Omental fat pad (tissue), 4 donors: ENCODE measurements around the gene GLIS1. TPM values are rescaled to one million over a fixed set of nuclear protein-coding genes. Genes with fewer than 3 reads are reported as not detected.

ENCODE experiments used
- ATAC-seq: fragments of 150-250 bp; one replicate; pipeline ENCODE4 v1.9.1; 2016; ENCODE audit warnings: mild to moderate bottlenecking, moderate library complexity; ENCODE audit not compliant: low FRiP score
- DNase-seq: peaks from one replicate; pipeline ENCODE4 v3.0.0-alpha.2; 2019; ENCODE audit warnings: low spot score
- CTCF ChIP-seq, 3 donors: fragments of 450-650 bp; IDR thresholded peaks; one replicate each; pipeline ENCODE4 v1.5.1; 2016 to 2017; ENCODE audit warnings: antibody characterized with exemption in 3 of 3, mild to moderate bottlenecking in 3 of 3, moderate library complexity in 2 of 3
- total RNA-seq, 4 donors: library from RNA; depleted of rRNA; stranded (reverse); fragments of >200 nt; gene quantifications; one replicate each; pipeline ENCODE4 v1.1.0, GENCODE V29; 2016

GLIS1 gene
- total RNA-seq, 4 donors from 2014 or later, result 0.19 to 1.4 (median 0.75) TPM

- no peak for TF ChIP-seq CTCF (IDR thresholded peaks at IDR 0.05)
- ATAC-seq (no peak), DNase-seq (no peak)
These were observed 248.6 kb downstream of the GLIS1 start for GRCh38 chr1:53490351-53490750.

DNA sequence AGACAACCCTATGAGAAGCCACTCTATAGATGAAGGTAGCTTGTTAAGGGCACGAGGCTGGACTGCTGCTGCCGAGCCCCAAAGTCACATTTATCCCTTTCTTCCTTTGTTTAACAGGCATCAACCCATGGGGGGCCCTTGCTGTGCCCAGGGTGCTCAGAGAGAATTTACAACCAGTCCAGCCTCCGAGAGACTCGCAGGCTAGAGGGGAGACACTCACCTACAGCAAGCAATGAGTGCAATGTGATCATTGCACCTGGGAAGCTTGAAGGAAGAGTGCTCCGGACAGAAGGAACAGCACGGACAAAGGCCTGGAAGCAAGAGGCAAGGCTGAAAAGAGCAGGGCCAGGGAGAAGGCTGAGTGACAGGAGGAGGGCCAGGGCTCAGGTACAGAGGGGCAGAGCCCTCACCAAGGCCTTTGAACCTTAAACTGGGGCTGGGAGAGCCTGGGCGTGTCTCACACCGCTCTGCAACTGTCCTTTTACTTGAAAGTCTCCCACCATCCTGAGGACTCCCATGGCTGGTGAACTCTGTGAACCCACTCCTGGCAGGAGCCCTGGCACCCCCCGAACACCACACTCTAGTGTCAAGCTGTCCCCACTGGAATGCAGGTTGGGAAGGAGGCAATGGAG, 252.5 kb downstream of the GLIS1 start:
- no peak for TF ChIP-seq CTCF (IDR thresholded peaks at IDR 0.05)
- DNase-seq (no peak), ATAC-seq (no peak)

- DNase-seq (peak; percentile 60), ATAC-seq (no peak)
- TF ChIP-seq CTCF (IDR thresholded peaks at IDR 0.05), result peak in 1 of 3 donors; percentile 50
These were observed 253.2 kb downstream of the GLIS1 start for GRCh38 chr1:53485478-53486394.

- no peak for TF ChIP-seq CTCF (IDR thresholded peaks at IDR 0.05)
- DNase-seq (no peak), ATAC-seq (no peak)
These were observed 254.1 kb downstream of the GLIS1 start for GRCh38 chr1:53484705-53485477.

GRCh38 chr1:53483656-53484055, 255.3 kb downstream of the GLIS1 start:
- no peak for ATAC-seq
- no peak for DNase-seq

GRCh38 chr1:53483170-53483569, 255.8 kb downstream of the GLIS1 start:
- TF ChIP-seq CTCF (IDR thresholded peaks at IDR 0.05), result no peak
- DNase-seq, result no peak

More at GRCh38 chr1:53483656-53484055, 255.3 kb downstream of the GLIS1 start:
- no peak for TF ChIP-seq CTCF (IDR thresholded peaks at IDR 0.05)

More at GRCh38 chr1:53483170-53483569, 255.8 kb downstream of the GLIS1 start:
- no peak for ATAC-seq
